ENCODE measurements around the gene PIGH.

The PIGH gene, protein sequence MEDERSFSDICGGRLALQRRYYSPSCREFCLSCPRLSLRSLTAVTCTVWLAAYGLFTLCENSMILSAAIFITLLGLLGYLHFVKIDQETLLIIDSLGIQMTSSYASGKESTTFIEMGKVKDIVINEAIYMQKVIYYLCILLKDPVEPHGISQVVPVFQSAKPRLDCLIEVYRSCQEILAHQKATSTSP

DNA sequence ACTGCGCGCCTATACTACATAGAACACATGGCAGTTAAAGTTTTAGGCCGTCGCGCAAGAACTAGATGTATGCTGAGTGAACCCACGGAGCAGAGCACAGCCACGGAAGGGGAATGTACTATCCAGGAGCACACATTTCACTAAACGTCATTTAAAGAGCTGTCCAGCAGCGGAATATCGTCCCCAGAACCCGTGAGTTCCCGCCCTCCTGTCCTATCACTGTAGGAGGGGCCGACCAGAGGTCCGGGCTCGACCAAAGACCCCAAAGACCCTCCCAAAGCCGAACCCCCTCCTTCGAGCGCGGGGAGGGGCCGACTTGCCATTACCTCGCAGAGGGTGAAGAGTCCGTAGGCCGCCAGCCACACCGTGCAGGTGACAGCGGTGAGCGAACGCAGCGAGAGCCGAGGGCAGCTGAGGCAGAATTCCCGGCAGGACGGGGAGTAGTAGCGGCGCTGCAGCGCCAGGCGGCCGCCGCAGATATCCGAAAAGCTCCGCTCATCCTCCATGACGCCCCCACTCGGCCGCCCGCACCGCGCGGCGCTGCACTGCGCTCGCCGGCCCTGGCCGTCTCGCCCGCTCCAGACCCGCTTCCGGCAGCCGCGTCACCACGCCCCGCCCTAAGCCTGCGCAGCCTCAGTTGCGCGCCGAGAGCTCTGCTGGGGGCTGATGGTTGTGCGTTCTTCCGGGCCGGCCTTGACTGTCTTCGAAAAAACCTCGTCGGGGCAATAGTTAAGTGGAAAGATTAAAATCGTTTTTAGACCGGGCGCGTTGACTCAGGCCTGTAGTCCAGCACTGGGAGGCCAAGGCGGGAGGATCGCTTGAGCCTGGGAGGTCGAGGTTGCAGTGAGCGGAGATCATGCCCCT, at the start of gene PIGH:
PIGH (minus strand) TSS at position 571 of the 864 bp plus-strand sequence; CDS start at position 506, 65 bp downstream.
- H3K4me3 ChIP-seq (ENCODE audit: low read depth, low read length): peak within 1 kb of the TSS; percentile 86
- TF ChIP-seq, protein P1, sequence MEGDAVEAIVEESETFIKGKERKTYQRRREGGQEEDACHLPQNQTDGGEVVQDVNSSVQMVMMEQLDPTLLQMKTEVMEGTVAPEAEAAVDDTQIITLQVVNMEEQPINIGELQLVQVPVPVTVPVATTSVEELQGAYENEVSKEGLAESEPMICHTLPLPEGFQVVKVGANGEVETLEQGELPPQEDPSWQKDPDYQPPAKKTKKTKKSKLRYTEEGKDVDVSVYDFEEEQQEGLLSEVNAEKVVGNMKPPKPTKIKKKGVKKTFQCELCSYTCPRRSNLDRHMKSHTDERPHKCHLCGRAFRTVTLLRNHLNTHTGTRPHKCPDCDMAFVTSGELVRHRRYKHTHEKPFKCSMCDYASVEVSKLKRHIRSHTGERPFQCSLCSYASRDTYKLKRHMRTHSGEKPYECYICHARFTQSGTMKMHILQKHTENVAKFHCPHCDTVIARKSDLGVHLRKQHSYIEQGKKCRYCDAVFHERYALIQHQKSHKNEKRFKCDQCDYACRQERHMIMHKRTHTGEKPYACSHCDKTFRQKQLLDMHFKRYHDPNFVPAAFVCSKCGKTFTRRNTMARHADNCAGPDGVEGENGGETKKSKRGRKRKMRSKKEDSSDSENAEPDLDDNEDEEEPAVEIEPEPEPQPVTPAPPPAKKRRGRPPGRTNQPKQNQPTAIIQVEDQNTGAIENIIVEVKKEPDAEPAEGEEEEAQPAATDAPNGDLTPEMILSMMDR (IDR thresholded peaks at IDR 0.05; ENCODE audit: insufficient read depth, low read length, missing control alignments): peak; percentile 69
- no peak for DNase-seq (ENCODE audit: low read depth, low spot score)
- CTCF ChIA-PET: interaction anchor here (0.6 to 5.3 kb wide), 32 partner anchors 10 to 447 kb away, joined by 3 to 46 read pairs (median 5); partner anchors contain the start of genes ARG2 and RDH12
- POLR2A ChIA-PET: interaction anchor here (1.1 to 1.5 kb wide), 3 partner anchors 14 to 104 kb away, joined by 3 to 5 read pairs (median 5); no protein-coding TSS in a partner anchor

DNA sequence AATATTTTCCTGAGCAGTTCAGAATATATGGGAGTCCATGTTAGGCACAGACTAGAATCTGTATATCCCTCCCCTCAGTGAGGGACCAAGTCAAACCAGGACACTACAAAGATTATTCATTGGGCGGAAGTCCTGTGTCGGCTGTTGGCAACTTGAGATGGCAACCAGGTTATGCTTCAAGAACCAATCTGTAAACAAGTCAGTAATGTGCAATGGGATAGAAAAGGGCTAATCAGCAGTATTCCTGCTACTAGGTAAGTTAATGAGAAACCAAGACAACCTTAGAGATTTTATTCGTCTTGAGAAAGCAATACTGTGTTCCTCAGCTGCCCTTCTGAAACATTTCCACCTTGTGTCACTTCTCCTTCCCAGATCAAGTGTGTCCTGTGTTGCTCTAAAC, 46.1 kb upstream of the PIGH start:
- DNase-seq (ENCODE audit: low read depth, low spot score): no peak
- TF ChIP-seq, protein P1 (IDR thresholded peaks at IDR 0.05; ENCODE audit: insufficient read depth, low read length, missing control alignments): no peak
- H3K4me3 ChIP-seq (ENCODE audit: low read depth, low read length): no peak overlapping the region
- ChIA-PET CTCF (no interaction called here), POLR2A (no interaction called here)

DNA sequence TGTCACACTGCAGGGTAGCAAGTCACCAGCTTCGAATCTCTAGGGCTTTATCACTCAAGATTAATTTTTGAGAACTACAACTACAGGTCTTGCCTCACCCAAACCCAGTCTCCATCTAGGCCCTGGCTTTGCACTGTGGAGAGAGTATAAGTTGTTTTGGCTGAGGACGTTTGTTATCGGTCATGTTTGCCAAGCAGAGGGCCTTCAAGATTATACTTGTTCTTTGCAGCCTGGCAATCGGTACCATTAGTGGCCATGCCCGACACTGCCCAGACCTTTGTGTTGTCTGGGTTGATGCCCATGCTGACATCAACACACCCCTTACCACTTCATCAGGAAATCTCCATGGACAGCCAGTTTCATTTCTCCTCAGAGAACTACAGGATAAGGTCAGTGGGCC, 45.3 kb upstream of the PIGH start:
- H3K4me3 ChIP-seq (ENCODE audit: low read depth, low read length): no peak overlapping the region
- DNase-seq (ENCODE audit: low read depth, low spot score): no peak
- CTCF ChIA-PET: interaction anchor here (1.1 to 3.5 kb wide), 3 partner anchors 20 to 22 kb away, joined by 3 to 12 read pairs (median 3); no protein-coding TSS in a partner anchor
- TF ChIP-seq, protein P1 (IDR thresholded peaks at IDR 0.05; ENCODE audit: insufficient read depth, low read length, missing control alignments): no peak
- POLR2A ChIA-PET: interaction anchor here (1.7 kb wide), 1 partner anchor 8 kb away, joined by 5 read pairs; no protein-coding TSS in a partner anchor

DNA sequence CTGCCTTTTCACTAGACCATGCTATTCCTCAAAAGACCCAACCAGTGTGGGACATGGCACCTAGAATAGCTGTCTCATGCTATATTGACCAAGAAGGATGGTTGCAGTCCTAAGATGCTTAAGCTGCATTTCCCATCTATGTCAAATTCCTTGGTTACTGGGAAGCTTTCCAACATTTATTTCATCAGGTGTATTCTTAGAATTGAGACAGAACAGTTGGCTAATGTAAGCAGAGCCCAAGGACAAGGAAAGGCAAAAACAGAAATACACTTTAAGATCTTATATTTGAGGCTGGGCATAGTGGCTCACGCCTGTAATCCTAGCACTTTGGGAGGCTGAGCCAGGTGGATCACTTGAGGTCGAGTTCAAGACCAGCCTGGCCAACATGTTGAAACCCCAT, 44.4 kb upstream of the PIGH start:
- ChIA-PET CTCF (interaction anchor here (1.0 to 3.5 kb wide), 7 partner anchors 9 to 60 kb away, joined by 3 to 12 read pairs (median 4); no protein-coding TSS in a partner anchor), POLR2A (interaction anchor here (1.7 kb wide), 1 partner anchor 9 kb away, joined by 5 read pairs; no protein-coding TSS in a partner anchor)
- TF ChIP-seq, protein P1 (IDR thresholded peaks at IDR 0.05; ENCODE audit: insufficient read depth, low read length, missing control alignments): no peak
- DNase-seq (ENCODE audit: low read depth, low spot score): no peak
- no peak overlapping the region for H3K4me3 ChIP-seq (ENCODE audit: low read depth, low read length)

DNA sequence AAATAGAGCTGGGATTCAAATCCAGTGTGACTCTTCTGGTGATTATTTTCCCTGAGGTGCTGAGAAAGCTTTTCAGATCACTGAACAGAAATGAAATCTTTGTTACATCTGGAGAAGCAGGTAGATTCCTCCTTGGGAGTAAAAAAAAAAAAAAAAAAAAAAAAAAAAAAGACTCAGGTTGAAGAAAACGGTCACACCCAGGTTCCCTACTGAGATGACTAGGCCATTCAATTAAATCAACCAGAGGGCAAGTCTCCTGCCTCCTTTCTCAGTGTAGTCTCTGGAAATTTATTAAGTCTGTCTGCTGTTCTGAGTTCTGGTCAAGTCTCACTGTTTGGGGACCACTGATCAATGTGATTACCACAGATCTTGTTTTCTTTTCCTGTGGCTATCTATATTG, 43.6 kb upstream of the PIGH start:
- ChIA-PET CTCF (interaction anchor here (0.7 to 3.5 kb wide), 6 partner anchors 10 to 61 kb away, joined by 3 to 12 read pairs (median 4); no protein-coding TSS in a partner anchor), POLR2A (interaction anchor here (1.7 kb wide), 1 partner anchor 10 kb away, joined by 5 read pairs; no protein-coding TSS in a partner anchor)
- DNase-seq (ENCODE audit: low read depth, low spot score): no peak
- H3K4me3 ChIP-seq (ENCODE audit: low read depth, low read length): no peak overlapping the region
- TF ChIP-seq, protein P1 (IDR thresholded peaks at IDR 0.05; ENCODE audit: insufficient read depth, low read length, missing control alignments): no peak
